GM21515 (cell line): ENCODE results near the gene PAX2.

ENCODE experiments used
- ATAC-seq: cut with Tn5 transposase; IDR thresholded peaks from one replicate; pipeline ENCODE4 v1.9.1; 2021; ENCODE audit not compliant: unreplicated experiment

Gene PAX2

DNA sequence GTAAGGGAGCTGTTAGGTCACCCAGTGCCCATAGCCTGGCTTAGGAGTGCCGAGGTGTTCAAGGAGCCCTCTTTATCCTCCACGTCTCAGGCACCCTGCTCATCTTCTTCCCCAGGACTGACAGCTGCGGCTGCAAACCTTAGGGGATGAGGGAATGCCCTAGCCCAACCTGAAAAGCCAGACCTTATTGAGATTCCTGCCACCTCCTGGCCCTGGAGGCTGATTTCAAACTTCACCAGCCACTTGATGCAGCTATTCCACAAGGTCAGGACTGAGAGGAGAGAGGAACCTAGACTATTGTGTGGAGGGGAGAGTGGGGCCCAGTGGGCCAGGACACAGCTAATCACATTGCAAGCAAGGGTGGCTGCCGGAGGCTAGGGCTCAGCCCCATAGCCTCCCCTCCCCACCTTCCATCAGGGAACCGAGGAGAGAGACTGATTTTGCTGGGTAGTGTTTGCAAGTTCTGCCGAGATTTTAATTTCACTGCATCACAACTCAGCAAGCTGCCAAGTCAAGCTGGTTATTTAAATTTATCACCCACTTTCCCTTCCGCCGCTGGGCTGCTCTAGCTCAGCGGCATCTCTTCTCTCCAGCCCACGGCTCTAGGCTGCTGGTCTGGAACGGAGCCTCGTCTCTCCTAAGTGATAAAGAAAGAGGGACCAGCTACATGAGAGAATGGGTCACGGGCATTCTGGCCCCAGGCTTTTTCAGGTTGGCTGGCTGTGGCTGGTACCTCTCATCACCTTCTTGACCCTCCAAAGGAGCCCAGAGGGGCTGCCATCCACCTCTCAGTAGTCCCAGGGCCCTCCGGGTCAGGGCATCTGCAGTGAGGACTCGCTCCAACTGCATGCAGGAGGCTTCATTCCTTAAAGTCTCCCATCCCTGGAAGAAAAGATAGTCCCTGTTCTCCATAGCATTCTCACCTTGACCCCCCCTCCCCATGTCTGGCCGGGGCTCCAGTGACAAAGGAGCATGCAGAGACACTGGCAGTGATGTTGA, 66.7 kb downstream of the PAX2 start:
- no peak for ATAC-seq

GRCh38 chr10:100812978-100813377, 67.6 kb downstream of the PAX2 start:
- ATAC-seq: no peak

DNA sequence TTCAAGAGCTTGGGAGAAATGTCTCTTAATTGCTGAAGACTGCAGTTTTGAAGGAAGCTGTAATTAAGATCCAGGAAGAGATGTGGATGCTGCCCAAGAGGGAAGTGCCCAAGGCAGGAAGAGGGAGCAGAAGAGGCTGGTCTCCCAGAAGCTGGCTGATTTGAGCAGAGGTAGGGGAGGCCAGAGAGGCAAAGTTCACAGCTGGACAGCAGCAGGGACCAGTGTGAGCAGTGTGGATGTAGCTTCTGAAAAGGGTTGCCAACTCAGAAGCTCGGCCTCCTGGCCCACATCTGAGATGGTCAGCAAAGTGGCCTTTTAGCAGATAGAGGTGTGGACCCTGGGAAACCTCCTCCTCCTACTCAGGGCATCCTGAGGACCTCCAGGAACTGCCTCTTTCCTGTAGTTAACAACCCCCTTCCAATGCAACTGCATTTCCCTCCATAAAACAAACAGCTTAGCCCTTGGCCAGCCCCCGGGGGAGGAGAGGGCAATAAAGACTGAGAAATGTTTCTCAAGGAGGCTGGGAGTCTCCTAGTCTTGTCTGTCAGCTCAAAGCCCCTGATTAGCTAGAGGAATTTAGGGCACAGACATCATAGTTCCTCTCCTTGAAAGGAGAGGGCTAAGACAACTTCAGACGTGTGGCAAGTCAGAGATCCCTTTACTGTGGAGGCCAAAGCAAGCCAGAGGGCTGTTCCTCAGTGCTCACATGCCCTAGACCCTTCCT, 69.5 kb downstream of the PAX2 start:
- no peak for ATAC-seq

DNA sequence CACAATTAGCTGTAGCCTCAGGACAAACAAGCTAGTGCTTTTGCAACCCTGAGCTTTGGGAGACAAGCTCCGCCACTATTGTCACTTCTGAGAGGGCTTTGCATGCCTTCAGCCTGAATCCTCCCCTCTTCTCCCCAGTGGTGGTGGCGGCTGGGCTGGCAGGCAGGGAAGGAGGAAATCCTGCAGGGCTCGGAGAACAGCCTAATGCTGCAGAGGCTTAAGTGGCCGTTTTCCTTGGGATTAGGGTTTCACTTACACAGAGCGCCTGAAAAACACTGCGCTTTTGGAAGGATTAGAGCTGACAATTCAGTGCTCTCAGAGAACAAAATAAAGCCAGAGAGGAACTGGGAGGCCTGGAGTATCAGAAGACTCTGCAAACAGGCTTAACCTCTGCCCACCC, 71.3 kb downstream of the PAX2 start:
- no peak for ATAC-seq

GRCh38 chr10:100817268-100817839, 72.0 kb downstream of the PAX2 start:
- no peak for ATAC-seq

DNA sequence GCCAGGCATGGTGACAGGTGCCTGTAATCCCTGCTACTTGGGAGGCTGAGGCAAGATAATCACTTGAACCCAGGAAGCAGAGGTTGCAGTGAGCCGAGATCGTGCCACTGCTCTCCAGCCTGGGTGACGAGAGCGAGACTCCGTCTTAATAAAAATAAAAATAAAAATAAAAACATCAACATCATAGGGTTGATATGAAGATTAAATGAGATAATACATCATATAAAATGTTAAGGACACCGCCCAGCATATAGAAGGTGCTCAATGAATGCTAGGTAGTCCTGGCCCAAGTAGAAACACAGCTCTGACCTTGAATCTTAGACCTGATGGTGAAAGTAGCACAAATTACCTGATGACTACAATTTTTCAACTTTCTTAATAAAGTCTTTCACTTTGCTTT, 74.0 kb downstream of the PAX2 start:
- ATAC-seq: no peak

DNA sequence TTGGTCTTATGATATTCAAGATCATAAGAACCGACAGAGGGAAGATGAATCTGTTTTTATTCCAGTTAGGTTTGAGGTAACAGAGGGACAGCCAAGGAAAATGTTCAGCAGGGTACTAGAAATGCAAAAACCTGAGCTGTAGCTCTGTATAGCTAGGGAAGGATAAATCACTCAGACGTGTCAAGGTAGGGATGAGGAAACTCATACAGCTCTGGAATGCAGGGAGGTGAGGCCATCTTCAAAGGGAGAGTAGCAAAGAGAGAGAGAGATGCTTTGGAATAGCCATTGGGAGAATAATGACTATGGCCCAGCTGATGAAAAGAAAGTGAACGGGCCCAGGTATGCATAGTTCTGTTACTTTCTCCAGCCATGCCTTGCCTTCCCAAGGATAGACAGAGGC, 77.8 kb downstream of the PAX2 start:
- ATAC-seq: no peak

DNA sequence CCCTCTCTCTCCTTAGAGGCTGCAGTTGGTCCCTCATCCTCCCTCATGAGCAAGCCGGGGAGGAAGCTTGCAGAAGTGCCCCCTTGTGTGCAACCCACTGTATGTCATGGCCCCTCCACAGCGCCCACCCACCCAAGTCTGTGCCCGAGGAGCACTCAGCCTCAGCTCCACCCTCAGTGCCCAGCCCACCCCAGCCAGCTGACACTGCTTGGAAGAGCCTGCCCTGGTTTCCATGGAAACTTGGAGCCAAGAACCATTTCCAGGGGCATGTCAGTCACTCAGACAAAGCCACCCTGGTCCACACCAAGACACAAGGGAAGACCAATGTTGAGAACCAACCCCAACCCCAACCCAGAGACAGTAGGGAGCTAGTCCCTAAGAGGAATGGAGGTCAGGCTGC, 79.5 kb downstream of the PAX2 start:
- ATAC-seq: no peak

DNA sequence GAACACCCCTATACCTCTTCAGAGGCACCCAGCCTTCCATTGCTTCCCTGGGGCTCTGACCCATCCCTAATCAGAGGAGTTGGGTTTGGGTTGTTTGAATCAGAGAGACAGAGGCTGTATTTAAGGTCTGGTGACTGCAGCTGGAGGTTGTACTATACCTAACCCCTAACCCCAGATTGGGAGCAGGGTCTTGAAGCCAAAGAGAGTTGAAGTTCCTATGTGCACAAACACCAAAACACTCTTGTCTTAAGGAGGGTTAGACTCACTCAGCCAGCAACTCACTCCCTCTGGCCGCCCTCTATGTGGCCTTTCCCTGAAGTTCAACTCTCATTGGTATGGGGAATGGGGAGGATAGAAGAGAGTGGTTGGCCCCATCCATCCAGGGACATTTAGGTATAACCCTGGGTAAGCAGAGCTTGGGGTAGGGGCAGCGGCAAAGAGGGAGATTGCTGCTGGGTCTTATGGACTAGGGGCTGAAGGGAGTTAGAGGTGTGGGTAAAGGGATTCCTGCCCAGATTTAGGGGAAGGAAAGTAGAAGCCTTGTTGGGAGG, 80.0 kb downstream of the PAX2 start:
- no peak for ATAC-seq

DNA sequence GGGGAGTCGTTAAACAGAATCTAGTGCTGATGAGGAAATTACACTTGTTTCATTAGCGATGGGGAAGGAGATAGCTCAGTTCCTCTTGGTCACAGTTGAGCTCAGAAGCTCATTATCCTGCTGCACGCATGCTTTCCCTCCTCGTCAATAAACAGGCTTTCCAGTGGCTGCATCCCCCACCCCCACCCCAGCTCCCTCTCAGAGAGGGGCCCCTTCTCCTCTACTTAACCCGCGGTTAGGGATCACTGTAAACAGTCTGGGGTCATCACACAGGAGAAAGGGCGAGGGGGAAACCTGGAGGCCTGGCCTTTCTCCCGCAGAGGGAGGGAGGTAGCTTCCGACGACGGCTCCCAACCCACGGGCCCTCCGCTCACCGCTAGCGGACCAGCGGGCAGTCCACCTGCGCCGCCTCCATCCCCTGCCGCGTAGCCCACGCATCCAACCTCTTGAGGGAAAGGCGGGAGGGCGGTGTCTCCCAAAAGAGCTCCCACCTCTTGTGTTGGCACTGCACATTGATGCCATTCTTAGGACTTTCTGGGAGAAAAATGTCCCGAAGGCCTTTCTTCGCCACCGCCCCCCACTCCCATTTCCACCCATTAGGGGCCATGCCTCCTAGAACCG, 80.8 kb downstream of the PAX2 start:
- ATAC-seq: no peak

DNA sequence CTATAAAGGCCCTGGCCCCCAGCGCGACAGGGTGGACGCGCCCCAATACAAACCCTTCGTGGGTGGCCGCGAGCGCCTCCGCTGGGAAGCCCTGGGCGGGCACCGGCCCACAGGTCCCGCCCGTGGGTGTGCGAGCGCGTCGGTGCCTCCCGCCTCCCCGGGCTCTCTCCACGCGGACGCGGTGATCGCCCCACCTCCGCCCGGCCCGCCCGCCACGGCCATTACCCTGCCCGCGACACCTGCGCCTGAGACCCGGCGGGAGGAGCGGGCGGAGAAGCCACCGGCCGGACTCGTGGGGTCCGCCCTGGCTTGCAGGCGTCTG, 81.2 kb downstream of the PAX2 start:
- ATAC-seq: no peak

GRCh38 chr10:100826983-100827818, 81.8 kb downstream of the PAX2 start:
- ATAC-seq: no peak

DNA sequence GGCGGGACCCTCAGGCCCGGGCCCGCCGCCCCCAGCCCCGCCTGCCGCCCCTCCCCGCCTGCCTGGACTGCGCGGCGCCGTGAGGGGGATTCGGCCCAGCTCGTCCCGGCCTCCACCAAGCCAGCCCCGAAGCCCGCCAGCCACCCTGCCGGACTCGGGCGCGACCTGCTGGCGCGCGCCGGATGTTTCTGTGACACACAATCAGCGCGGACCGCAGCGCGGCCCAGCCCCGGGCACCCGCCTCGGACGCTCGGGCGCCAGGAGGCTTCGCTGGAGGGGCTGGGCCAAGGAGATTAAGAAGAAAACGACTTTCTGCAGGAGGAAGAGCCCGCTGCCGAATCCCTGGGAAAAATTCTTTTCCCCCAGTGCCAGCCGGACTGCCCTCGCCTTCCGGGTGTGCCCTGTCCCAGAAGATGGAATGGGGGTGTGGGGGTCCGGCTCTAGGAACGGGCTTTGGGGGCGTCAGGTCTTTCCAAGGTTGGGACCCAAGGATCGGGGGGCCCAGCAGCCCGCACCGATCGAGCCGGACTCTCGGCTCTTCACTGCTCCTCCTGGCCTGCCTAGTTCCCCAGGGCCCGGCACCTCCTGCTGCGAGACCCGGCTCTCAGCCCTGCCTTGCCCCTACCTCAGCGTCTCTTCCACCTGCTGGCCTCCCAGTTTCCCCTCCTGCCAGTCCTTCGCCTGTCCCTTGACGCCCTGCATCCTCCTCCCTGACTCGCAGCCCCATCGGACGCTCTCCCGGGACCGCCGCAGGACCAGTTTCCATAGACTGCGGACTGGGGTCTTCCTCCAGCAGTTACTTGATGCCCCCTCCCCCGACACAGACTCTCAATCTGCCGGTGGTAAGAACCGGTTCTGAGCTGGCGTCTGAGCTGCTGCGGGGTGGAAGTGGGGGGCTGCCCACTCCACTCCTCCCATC, 82.7 kb downstream of the PAX2 start:
- ATAC-seq: no peak

GRCh38 chr10:100828738-100829096, 83.3 kb downstream of the PAX2 start:
- no peak for ATAC-seq

GRCh38 chr10:100829097-100829870, 83.9 kb downstream of the PAX2 start:
- ATAC-seq: no peak

DNA sequence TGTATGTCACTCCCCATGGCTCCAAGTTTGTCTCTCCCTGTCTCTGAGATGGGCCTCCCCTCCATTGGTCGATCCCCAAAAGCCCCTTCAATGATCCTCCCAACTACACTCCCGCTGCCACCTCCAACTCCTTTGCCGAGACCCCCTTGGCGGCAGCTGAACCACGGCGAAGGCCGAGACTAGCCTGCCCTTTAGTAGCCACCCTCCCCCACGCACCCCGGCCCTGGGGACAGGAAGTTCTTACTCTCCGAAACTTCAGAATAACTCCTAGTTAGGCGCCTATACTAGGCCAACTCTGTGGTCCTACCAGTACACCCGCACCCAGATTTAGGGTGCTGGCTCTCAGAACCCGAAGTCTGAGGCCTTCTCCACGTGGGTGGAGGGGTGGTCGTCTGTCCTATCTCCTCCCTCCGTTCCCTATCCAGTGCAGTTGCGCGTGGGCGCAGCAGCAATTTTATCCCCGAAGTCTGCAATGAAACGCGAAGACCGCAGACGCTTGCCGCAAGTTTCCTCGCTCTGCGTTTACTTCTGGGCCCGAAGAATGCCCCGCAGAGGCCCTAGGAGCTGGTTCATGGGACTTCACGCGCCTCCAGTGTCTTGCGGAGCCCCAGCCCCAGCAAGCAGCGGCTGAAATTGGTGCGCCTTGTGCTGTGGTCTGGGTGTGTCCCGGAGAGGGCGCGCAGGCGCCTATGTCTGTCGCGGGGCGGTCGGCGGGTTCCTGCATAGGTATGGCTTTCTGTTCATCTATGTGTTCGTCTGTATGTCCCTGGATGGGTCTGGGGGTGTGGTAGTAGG, 84.7 kb downstream of the PAX2 start:
- no peak for ATAC-seq

DNA sequence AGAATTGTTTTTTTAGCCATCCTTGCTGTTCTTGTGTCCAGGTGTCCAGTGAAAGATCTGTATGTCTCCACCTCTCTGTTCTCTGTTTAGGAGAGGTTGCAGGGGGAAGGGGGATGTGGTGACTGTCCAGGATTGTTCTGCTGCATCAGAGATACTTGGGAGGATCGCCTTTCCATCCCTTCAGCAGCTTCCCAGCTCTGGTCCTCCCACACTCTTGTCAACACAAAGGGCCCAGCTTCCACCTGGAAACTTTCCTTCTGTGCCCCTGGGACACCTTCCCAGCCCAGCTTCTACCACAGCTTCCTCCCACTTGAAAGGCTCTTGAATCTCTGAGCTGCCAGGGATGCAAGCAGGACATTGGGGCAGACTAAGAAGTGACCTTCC, 85.3 kb downstream of the PAX2 start:
- ATAC-seq: no peak

GRCh38 chr10:100831742-100832141, 86.4 kb downstream of the PAX2 start:
- no peak for ATAC-seq
